Mononuclear cell (primary cell): Measurements from ENCODE around the gene RRBP1. TPM values are rescaled to one million over a fixed set of nuclear protein-coding genes. Genes with fewer than 3 reads are reported as not detected.

Experiments used
- H3K27me3 ChIP-seq: 2 replicates; pipeline ENCODE4 v1.6.0; 2011; ENCODE audit warnings: low read length, control low read depth; ENCODE audit not compliant: insufficient read depth
- H3K4me1 ChIP-seq: 2 replicates; pipeline ENCODE4 v1.5.1; 2011; ENCODE audit warnings: mild to moderate bottlenecking, low read length, control low read depth; ENCODE audit not compliant: insufficient read depth
- H3K4me3 ChIP-seq: 2 replicates; pipeline ENCODE4 v1.5.1; 2011; ENCODE audit warnings: mild to moderate bottlenecking, low read length, moderate library complexity
- H3K9me3 ChIP-seq: 2 replicates; pipeline ENCODE4 v1.5.1; 2011; ENCODE audit warnings: low read depth, mild to moderate bottlenecking, control low read depth, low read length
- total RNA-seq: library from RNA; depleted of rRNA; stranded (reverse); fragments of >200 nt; gene quantifications from one replicate; pipeline ENCODE4 v1.2.3, GENCODE V29; 2012

Gene RRBP1
- total RNA-seq, 1 donor = 16.4 TPM

- Histone ChIP-seq H3K9me3 (no peaks in the 10 kb centered on the region), H3K4me1 (peaks cover 13% of the 10 kb centered on the region), H3K27me3 (peaks cover 11% of the 10 kb centered on the region), H3K4me3 (no peak overlapping the region)
These were observed 109.9 kb downstream of the RRBP1 start for GRCh38 chr20:17572034-17572638.

GRCh38 chr20:17571153-17571527, 110.9 kb downstream of the RRBP1 start:
- H3K9me3 ChIP-seq = no peaks in the 10 kb centered on the region
- peak overlapping the region; percentile 85 for H3K4me3 ChIP-seq
- H3K27me3 ChIP-seq = peaks cover 11% of the 10 kb centered on the region
- peaks cover 13% of the 10 kb centered on the region for H3K4me1 ChIP-seq

GRCh38 chr20:17570347-17571152, 111.5 kb downstream of the RRBP1 start:
- peaks cover 11% of the 10 kb centered on the region for H3K27me3 ChIP-seq
- H3K4me3 ChIP-seq = peak overlapping the region; percentile 85
- H3K9me3 ChIP-seq = no peaks in the 10 kb centered on the region
- peaks cover 13% of the 10 kb centered on the region for H3K4me1 ChIP-seq

DNA sequence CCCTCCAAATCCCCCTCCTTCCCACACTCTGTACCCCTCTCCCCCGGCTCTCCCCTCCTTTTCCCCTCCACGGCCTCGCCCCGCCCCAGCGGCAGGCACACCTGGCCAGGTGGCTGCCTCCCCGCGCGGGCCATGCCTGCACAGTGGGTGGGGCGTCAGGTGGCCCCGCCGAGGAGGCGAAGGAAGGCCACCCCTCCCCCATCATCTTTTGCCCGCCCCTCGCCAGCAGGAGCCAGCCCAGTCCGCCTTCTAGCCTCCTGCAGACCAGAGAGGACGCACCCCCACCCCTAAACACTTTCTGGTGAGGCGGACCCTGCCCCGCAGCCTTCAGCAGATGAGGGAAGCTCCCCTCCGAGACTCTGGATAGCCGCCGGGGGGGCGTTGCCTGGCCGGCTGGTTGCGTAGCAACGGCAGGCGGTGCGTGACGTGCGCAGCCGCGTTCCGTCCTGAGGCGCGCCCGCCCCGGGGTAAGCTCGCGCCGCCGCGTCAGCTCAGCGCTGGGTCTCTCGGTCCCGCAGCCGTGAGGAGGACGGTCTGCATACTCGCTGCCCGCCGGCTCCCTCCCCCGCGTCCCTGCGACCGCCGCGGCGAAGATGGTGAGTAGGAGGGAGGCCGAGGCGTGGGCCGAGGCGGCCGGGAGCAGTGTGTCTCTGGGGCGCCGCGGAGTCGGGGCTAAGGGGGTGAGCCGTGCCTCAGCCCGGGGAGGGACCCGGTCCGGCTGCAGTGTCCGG, 112.3 kb downstream of the RRBP1 start, which contains the start of gene DSTN:
Gene DSTN, plus strand, starts transcription at position 460 of the 731 bp plus-strand sequence. Its CDS starts 134 bp downstream, at position 594.
- peak within 1 kb of the TSS; percentile 85 for H3K4me3 ChIP-seq
- H3K9me3 ChIP-seq = no peaks in the 10 kb centered on the region
- H3K4me1 ChIP-seq = peaks cover 13% of the 10 kb centered on the region
- H3K27me3 ChIP-seq = peaks cover 11% of the 10 kb centered on the region

- Histone ChIP-seq H3K9me3 (no peaks in the 10 kb centered on the region), H3K4me3 (no peak overlapping the region)
These were observed 113.0 kb downstream of the RRBP1 start for GRCh38 chr20:17568972-17569521.

GRCh38 chr20:17568045-17568788, 113.8 kb downstream of the RRBP1 start:
- Histone ChIP-seq H3K4me1 (peaks cover 13% of the 10 kb centered on the region), H3K9me3 (no peaks in the 10 kb centered on the region), H3K27me3 (peaks cover 11% of the 10 kb centered on the region), H3K4me3 (no peak overlapping the region)

More at GRCh38 chr20:17568972-17569521, 113.0 kb downstream of the RRBP1 start:
- Histone ChIP-seq H3K27me3 (peaks cover 11% of the 10 kb centered on the region), H3K4me1 (peaks cover 13% of the 10 kb centered on the region)

GRCh38 chr20:17566345-17566744, 115.7 kb downstream of the RRBP1 start:
- Histone ChIP-seq H3K27me3 (peaks cover 11% of the 10 kb centered on the region), H3K4me1 (peaks cover 13% of the 10 kb centered on the region), H3K9me3 (no peaks in the 10 kb centered on the region), H3K4me3 (no peak overlapping the region)

GRCh38 chr20:17565169-17565845, 116.7 kb downstream of the RRBP1 start:
- Histone ChIP-seq H3K4me3 (no peak overlapping the region), H3K27me3 (peaks cover 11% of the 10 kb centered on the region), H3K4me1 (peaks cover 6% of the 10 kb centered on the region), H3K9me3 (no peaks in the 10 kb centered on the region)

Other genes starting within 250 kb of the RRBP1 start
- 0.84 TPM for gene BFSP1, start 150.9 kb downstream of the RRBP1 start, total RNA-seq
- gene DSTN, start 112.2 kb downstream of the RRBP1 start, total RNA-seq = 27.6 TPM
- not detected for gene BANF2, start 17.7 kb upstream of the RRBP1 start, total RNA-seq